Measurements from ENCODE around the gene FPR1. TPM values are rescaled to one million over a fixed set of nuclear protein-coding genes. Genes with fewer than 3 reads are reported as not detected.

The FPR1 gene
- total and polyA plus RNA-seq, 2 of the 8 experiments (the other 6 are each of a cell fraction or from before 2014, with no cell fraction given): 0.11 TPM; not detected in 1

DNA sequence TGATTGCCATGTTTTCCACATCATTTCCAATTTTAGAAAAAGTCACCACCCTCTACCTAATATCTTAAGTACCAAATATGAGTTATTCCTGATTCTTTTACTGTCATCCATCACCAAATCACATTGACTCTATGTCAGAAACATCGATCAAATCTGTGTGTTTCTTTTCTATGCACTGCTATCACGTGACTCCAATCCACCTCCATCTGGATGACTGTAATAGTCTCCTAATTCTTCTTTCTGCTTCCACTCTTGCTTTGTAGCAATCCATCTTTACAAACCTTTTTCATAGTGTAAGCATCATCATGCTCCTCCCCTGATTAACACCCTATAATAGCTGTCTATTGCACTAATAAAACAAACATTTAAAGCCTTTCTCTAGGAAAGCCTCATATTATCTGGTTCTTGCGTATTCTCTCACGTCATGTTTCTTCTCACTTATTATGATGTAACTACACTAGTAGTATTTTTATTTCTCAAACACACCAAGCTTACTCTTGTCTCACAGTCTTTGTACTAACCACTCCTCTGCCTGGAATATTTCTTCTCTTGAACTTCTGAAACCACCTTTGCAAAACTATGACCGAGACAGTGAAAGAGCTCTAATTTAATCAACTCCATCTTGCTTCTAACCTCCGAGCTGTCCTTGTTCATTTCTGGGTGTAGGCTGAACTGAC, 32.6 kb upstream of the FPR1 start (continued):
- TF ChIP-seq SP4 (IDR thresholded peaks at IDR 0.05; ENCODE audit: low read length) (no peak), NRF1 (IDR thresholded peaks at IDR 0.05; ENCODE audit: low read depth, low read length) (no peak), CHD1 (IDR thresholded peaks at IDR 0.05; ENCODE audit: low read depth, low read length) (no peak), KDM5A (IDR thresholded peaks at IDR 0.05; ENCODE audit: low read length) (no peak), EZH2 (IDR thresholded peaks at IDR 0.05; ENCODE audit: low read depth, low read length, severe bottlenecking) (no peak), KDM4A (IDR thresholded peaks at IDR 0.05; ENCODE audit: low read depth, low read length, severe bottlenecking) (no peak), CBX5 (IDR thresholded peaks at IDR 0.05; ENCODE audit: low read depth, low read length) (no peak), ZNF274 (IDR thresholded peaks at IDR 0.05; ENCODE audit: borderline replicate concordance, extremely low read depth, low read length) (no peak), MAFK (IDR thresholded peaks at IDR 0.05; ENCODE audit: low read depth, low read length) (no peak), TAF7 (optimal IDR thresholded peaks at IDR 0.05; ENCODE audit: borderline replicate concordance, low read depth, low read length) (no peak)
